Calu3 (cell line): ENCODE measurements around the gene CERS4. TPM values are rescaled to one million over a fixed set of nuclear protein-coding genes. Genes with fewer than 3 reads are reported as not detected.
A peak's percentile ranks its signal among the peaks of the same experiment; 100 is the strongest.
"Not testable (repeated sequence)": the region's sequence is repeated elsewhere in the genome, so short reads cannot be mapped to it uniquely, and the experiment has no call there.

Source experiments
- BruUV-seq: library from RNA; stranded (reverse); fragments of 400-500 nt; replicated peaks from 2 replicates; lab custom pipeline; 2021; lab: Mats Ljungman, UMichigan
- CTCF ChIA-PET: fragments of 300-600 bp; sonication (Branson Sonifier 250); formaldehyde crosslinking; loops from one replicate; lab custom pipeline; 2022; ENCODE audit warnings: antibody characterized with exemption; lab: Charles Lee
- DNase-seq: peaks from one replicate; pipeline ENCODE4 v3.0.0; 2022
- H3K27ac Mint-ChIP-seq: one replicate; pipeline ENCODE4 v1.8.0; 2022; ENCODE audit warnings: mixed read lengths; ENCODE audit not compliant: unreplicated experiment
- H3K27me3 Mint-ChIP-seq: one replicate; pipeline ENCODE4 v1.8.0; 2022; ENCODE audit warnings: mixed read lengths; ENCODE audit not compliant: unreplicated experiment
- H3K36me3 Mint-ChIP-seq: one replicate; pipeline ENCODE4 v1.8.0; 2022; ENCODE audit warnings: mild to moderate bottlenecking, moderate library complexity, mixed read lengths; ENCODE audit not compliant: insufficient read depth, unreplicated experiment
- H3K4me1 Mint-ChIP-seq: one replicate; pipeline ENCODE4 v1.8.0; 2022; ENCODE audit warnings: mild to moderate bottlenecking, low read depth, mixed read lengths; ENCODE audit not compliant: unreplicated experiment
- H3K4me3 Mint-ChIP-seq: one replicate; pipeline ENCODE4 v1.8.0; 2022; ENCODE audit warnings: mild to moderate bottlenecking, low read depth, moderate library complexity, mixed read lengths; ENCODE audit not compliant: unreplicated experiment
- H3K9me3 Mint-ChIP-seq: one replicate; pipeline ENCODE4 v1.8.0; 2022; ENCODE audit warnings: low read depth, mixed read lengths; ENCODE audit not compliant: unreplicated experiment
- CTCF ChIP-seq: fragments of 200-600 bp; IDR thresholded peaks from one replicate; pipeline ENCODE4 v1.8.0; 2022; ENCODE audit warnings: antibody characterized with exemption; ENCODE audit not compliant: unreplicated experiment
- intact Hi-C: fragments of 100-400 bp; cut with micrococcal nuclease; formaldehyde crosslinking; loops from one replicate; pipeline ENCODE4 v1.10.0; 2022; ENCODE audit not compliant: unreplicated experiment
- total RNA-seq: library from RNA; stranded (reverse); gene quantifications from 2 replicates; pipeline ENCODE4 v1.2.3, GENCODE V29; 2022

CERS4 gene
- total RNA-seq, 1 experiment from 2014 or later = 13.4 TPM

- no peak for TF ChIP-seq CTCF
- no peak overlapping the region for H3K4me3 Mint-ChIP-seq
- CTCF ChIA-PET = no interaction called here
- H3K4me1 Mint-ChIP-seq = no peaks in the 10 kb centered on the region
- intact Hi-C loops = loop anchor here (10.0 kb wide), 1 partner anchor 52 kb away; no protein-coding TSS in a partner anchor
- no peak overlapping the region for H3K27ac Mint-ChIP-seq
- no peak for DNase-seq
- BruUV-seq = no TSS peak
- H3K27me3 Mint-ChIP-seq = no peaks in the 10 kb centered on the region
- H3K9me3 Mint-ChIP-seq = no peaks in the 10 kb centered on the region
- H3K36me3 Mint-ChIP-seq = no peaks in the 10 kb centered on the region
Observed at GRCh38 chr19:8262431-8262830, 53.3 kb downstream of the CERS4 start.

GRCh38 chr19:8264248-8264647 is 55.1 kb downstream of the CERS4 start:
- H3K9me3 Mint-ChIP-seq, H3K27me3 Mint-ChIP-seq, DNase-seq, H3K36me3 Mint-ChIP-seq, CTCF ChIA-PET, BruUV-seq, H3K4me3 Mint-ChIP-seq, H3K4me1 Mint-ChIP-seq, H3K27ac Mint-ChIP-seq: not testable (repeated sequence)
- intact Hi-C loops = loop anchor here (10.0 kb wide), 1 partner anchor 51 kb away; no protein-coding TSS in a partner anchor

GRCh38 chr19:8265872-8266271 is 56.7 kb downstream of the CERS4 start:
- H3K27me3 Mint-ChIP-seq = no peaks in the 10 kb centered on the region
- H3K36me3 Mint-ChIP-seq = no peaks in the 10 kb centered on the region
- intact Hi-C loops = loop anchor here (10.0 kb wide), 1 partner anchor 49 kb away; no protein-coding TSS in a partner anchor
- no peak for DNase-seq
- TF ChIP-seq CTCF = no peak
- H3K27ac Mint-ChIP-seq = no peak overlapping the region
- CTCF ChIA-PET = no interaction called here
- H3K4me3 Mint-ChIP-seq = no peak overlapping the region
- no TSS peak for BruUV-seq
- H3K4me1 Mint-ChIP-seq = peaks cover 8% of the 10 kb centered on the region
- H3K9me3 Mint-ChIP-seq = no peaks in the 10 kb centered on the region

- CTCF ChIA-PET = no interaction called here
- intact Hi-C loops = loop anchor here (10.0 kb wide), 1 partner anchor 45 kb away; no protein-coding TSS in a partner anchor
- TF ChIP-seq CTCF = no peak
- Mint-ChIP-seq H3K36me3 (no peaks in the 10 kb centered on the region), H3K27ac (no peak overlapping the region), H3K9me3 (no peaks in the 10 kb centered on the region), H3K4me1 (peaks cover 8% of the 10 kb centered on the region), H3K27me3 (no peaks in the 10 kb centered on the region), H3K4me3 (peak overlapping the region; percentile 65)
- no peak for DNase-seq
- BruUV-seq = no TSS peak
Observed at GRCh38 chr19:8269724-8270123, 60.6 kb downstream of the CERS4 start.

GRCh38 chr19:8276508-8276907 is 67.3 kb downstream of the CERS4 start:
- DNase-seq, H3K27ac Mint-ChIP-seq, H3K27me3 Mint-ChIP-seq, CTCF ChIA-PET, BruUV-seq, H3K9me3 Mint-ChIP-seq, H3K4me3 Mint-ChIP-seq, intact Hi-C loops, H3K36me3 Mint-ChIP-seq, H3K4me1 Mint-ChIP-seq: not testable (repeated sequence)

GRCh38 chr19:8291337-8291736 is 82.2 kb downstream of the CERS4 start:
- H3K27me3 Mint-ChIP-seq, H3K27ac Mint-ChIP-seq, BruUV-seq, H3K4me3 Mint-ChIP-seq, H3K4me1 Mint-ChIP-seq, intact Hi-C loops, H3K9me3 Mint-ChIP-seq, CTCF ChIA-PET, H3K36me3 Mint-ChIP-seq, DNase-seq: not testable (repeated sequence)
